CD4-positive, alpha-beta memory T cell (primary cell): ENCODE results near the gene TPT1. TPM values are rescaled to one million over a fixed set of nuclear protein-coding genes. Genes with fewer than 3 reads are reported as not detected.
A peak's percentile ranks its signal among the peaks of the same experiment; 100 is the strongest.

Experiments
- CTCF ChIA-PET: fragments of 350-600 bp; sonication (Branson Sonifier 250); formaldehyde crosslinking; loops from one replicate; lab custom pipeline; 2021; ENCODE audit warnings: inconsistent platforms; ENCODE audit not compliant: partially characterized antibody; lab: Charles Lee
- POLR2A ChIA-PET: fragments of 350-600 bp; sonication (Branson Sonifier 250); formaldehyde crosslinking; loops from one replicate; lab custom pipeline; 2021; ENCODE audit not compliant: partially characterized antibody; lab: Charles Lee
- DNase-seq, 5 donors: peaks; one replicate each; pipeline versions ENCODE4 v3.0.0 to v3.0.0-alpha.2; 2020 to 2022; ENCODE audit warnings: mixed read lengths in 1 of 5
- H3K27ac ChIP-seq: one replicate; pipeline ENCODE4 v1.7.0; 2013; ENCODE audit warnings: low read depth, low read length
- H3K27me3 ChIP-seq: 2 replicates; pipeline ENCODE4 v1.7.0; 2013; ENCODE audit warnings: mild to moderate bottlenecking, low read length, moderate library complexity; ENCODE audit not compliant: insufficient read depth
- H3K36me3 ChIP-seq: 2 replicates; pipeline ENCODE4 v1.7.0; 2013; ENCODE audit warnings: mild to moderate bottlenecking, low read length, moderate library complexity; ENCODE audit not compliant: insufficient read depth
- H3K4me1 ChIP-seq: 2 replicates; pipeline ENCODE4 v1.7.0; 2013; ENCODE audit warnings: mild to moderate bottlenecking, low read length, moderate library complexity; ENCODE audit not compliant: insufficient read depth
- H3K4me3 ChIP-seq, 2 donors: one replicate each; pipeline ENCODE4 v1.7.0; 2013; ENCODE audit warnings: low read length in 2 of 2, mild to moderate bottlenecking in 1 of 2
- H3K9me3 ChIP-seq, 2 donors: one replicate each; pipeline ENCODE4 v1.7.0; 2013; ENCODE audit warnings: low read length in 2 of 2, control low read depth in 1 of 2; ENCODE audit not compliant: control insufficient read depth in 1 of 2
- H3K27ac Mint-ChIP-seq, 7 donors: one replicate each; pipeline ENCODE4 v1.8.0; 2020 to 2021; ENCODE audit warnings: mixed read lengths in 7 of 7, mild to moderate bottlenecking in 6 of 7, inconsistent platforms in 3 of 7, moderate library complexity in 3 of 7
- H3K27me3 Mint-ChIP-seq, 2 donors: one replicate each; pipeline ENCODE4 v1.8.0; 2020 to 2021; ENCODE audit warnings: mixed read lengths in 2 of 2
- H3K36me3 Mint-ChIP-seq, 2 donors: one replicate each; pipeline ENCODE4 v1.8.0; 2020 to 2021; ENCODE audit warnings: mixed read lengths in 2 of 2, inconsistent platforms in 1 of 2, mild to moderate bottlenecking in 1 of 2
- H3K4me1 Mint-ChIP-seq, 4 donors: one replicate each; pipeline ENCODE4 v1.8.0; 2020 to 2021; ENCODE audit warnings: mixed read lengths in 4 of 4, mild to moderate bottlenecking in 1 of 4
- H3K4me3 Mint-ChIP-seq, 8 donors: one replicate each; pipeline ENCODE4 v1.8.0; 2020 to 2021; ENCODE audit warnings: mixed read lengths in 8 of 8, mild to moderate bottlenecking in 7 of 8, moderate library complexity in 6 of 8, inconsistent platforms in 3 of 8
- H3K9me3 Mint-ChIP-seq, 8 donors: one replicate each; pipeline ENCODE4 v1.8.0; 2020 to 2021; ENCODE audit warnings: mixed read lengths in 8 of 8, mild to moderate bottlenecking in 5 of 8, inconsistent platforms in 3 of 8, moderate library complexity in 1 of 8
- intact Hi-C: fragments of 100-400 bp; cut with micrococcal nuclease; formaldehyde crosslinking; loops from one replicate; pipeline ENCODE4 v1.15.1; 2023
- polyA plus RNA-seq, 2 donors: library from polyadenylated mRNA; unstranded; fragments of 300-500 nt; fragmentation: Illumina TruSeq; gene quantifications; one replicate each; pipeline ENCODE4 v1.2.3, GENCODE V29; 2021
- total RNA-seq, 2 experiments: library from RNA; stranded (reverse); gene quantifications; one replicate each; pipeline ENCODE4 v1.2.3, GENCODE V29; 2021

TPT1 gene
- total and polyA plus RNA-seq, 4 experiments from 2014 or later, result 2,372 to 11,080 (median 7,185) TPM

DNA sequence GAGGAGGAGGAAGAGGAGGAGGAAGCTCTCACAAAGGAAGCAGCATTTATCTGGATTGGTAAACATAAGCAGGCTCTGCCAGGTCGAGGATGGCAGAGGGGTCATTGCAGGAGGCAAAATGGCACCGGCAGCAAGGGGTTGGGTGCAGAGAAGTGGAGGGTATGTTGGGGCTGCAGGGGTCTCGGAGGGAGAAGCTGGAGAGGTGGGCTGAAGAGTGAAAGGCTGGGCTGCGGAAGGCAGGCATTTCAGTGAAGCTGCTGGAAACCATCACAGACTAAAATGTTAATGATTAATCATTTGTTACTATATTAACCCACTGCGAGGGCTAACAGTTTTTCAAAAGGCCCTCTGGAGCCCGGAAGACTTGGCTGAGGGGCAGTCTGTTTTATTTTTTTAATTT is 24.6 kb downstream of the TPT1 start:
- Histone ChIP-seq H3K4me1 (peaks cover 6% of the 10 kb centered on the region), H3K36me3 (no peaks in the 10 kb centered on the region), H3K9me3 (no peaks in the 10 kb centered on the region), H3K27ac (no peak overlapping the region), H3K4me3 (no peak overlapping the region), H3K27me3 (no peaks in the 10 kb centered on the region)
- intact Hi-C loops, result no loop called here
- Mint-ChIP-seq H3K36me3 (no peaks in the 10 kb centered on the region), H3K9me3 (peaks cover 0 to 1% (median 0%) of the 10 kb centered on the region in 8 donors), H3K4me3 (no peak overlapping the region), H3K27me3 (no peaks in the 10 kb centered on the region), H3K4me1 (peaks cover 0 to 7% (median 3%) of the 10 kb centered on the region in 4 donors), H3K27ac (no peak overlapping the region)
- POLR2A ChIA-PET, result no interaction called here
- no peak for DNase-seq
- CTCF ChIA-PET, result interaction anchor here (1.3 to 2.6 kb wide), 2 partner anchors 14 to 270 kb away, joined by 4 to 7 read pairs; no protein-coding TSS in a partner anchor

DNA sequence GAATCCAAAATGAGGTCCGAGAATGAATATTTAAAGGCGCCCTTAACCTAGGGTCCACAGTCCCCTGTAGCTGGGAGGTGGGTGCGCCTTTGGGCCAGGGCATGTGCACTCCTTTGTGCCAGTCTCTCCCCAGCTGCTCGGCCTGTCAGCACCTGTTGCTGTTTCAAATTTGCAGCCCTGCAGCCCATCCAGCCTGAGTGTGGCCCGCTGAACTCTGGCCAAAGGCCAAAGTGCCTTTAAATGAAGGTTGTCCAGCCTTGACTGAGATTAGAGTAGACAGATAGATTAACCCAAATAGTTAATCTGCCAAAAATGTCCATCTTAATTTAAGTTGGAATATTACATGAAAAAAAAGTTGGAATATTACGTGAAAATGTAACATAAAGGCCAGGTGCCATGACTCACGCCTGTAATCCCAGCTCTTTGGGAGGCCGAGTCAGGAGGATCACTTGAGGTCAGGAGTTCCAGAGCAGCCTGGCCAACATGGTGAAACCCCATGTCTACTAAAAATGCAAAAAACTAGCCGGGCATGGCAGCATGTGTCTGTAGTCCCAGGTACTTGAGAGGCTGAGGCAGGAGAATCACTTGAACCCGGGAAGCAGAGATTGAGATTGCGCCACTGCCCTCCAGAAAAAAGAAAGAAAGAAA is 25.3 kb downstream of the TPT1 start:
- Mint-ChIP-seq H3K9me3 (peaks cover 0 to 1% (median 0%) of the 10 kb centered on the region in 8 donors), H3K4me1 (peaks cover 4 to 11% (median 10%) of the 10 kb centered on the region in 4 donors), H3K36me3 (no peaks in the 10 kb centered on the region), H3K27ac (peak overlapping the region in 1 of 7 donors; percentile 59), H3K27me3 (no peaks in the 10 kb centered on the region), H3K4me3 (no peak overlapping the region)
- peaks cover 10% of the 10 kb centered on the region for H3K4me1 ChIP-seq
- H3K27me3 ChIP-seq, result no peaks in the 10 kb centered on the region
- POLR2A ChIA-PET, result no interaction called here
- no peaks in the 10 kb centered on the region for H3K36me3 ChIP-seq
- H3K4me3 ChIP-seq, result no peak overlapping the region
- CTCF ChIA-PET, result interaction anchor here (1.3 to 2.6 kb wide), 2 partner anchors 15 to 269 kb away, joined by 4 to 7 read pairs; no protein-coding TSS in a partner anchor
- DNase-seq, result no peak
- H3K9me3 ChIP-seq, result no peaks in the 10 kb centered on the region
- H3K27ac ChIP-seq, result no peak overlapping the region
- intact Hi-C loops, result no loop called here

DNA sequence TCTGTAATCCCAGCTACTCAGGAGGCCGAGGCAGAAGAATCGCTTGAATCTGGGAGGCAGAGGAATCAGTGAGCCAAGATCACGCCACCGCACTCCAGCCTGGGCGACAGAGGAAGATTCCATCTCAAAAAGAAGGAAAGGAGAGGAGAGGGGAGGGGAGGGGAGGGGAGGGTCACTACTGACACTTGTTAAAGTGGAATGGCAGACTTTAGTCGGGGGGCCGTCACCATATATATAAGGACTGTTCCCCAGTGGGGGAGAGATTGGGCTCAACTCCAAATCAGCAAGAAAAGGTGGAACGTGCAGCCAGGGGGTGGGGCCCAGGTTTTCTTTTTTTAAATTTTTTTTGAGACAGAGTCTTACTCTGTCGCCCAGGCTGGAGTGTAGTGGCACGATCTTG is 26.2 kb downstream of the TPT1 start:
- intact Hi-C loops, result no loop called here
- no peaks in the 10 kb centered on the region for H3K36me3 Mint-ChIP-seq

DNA sequence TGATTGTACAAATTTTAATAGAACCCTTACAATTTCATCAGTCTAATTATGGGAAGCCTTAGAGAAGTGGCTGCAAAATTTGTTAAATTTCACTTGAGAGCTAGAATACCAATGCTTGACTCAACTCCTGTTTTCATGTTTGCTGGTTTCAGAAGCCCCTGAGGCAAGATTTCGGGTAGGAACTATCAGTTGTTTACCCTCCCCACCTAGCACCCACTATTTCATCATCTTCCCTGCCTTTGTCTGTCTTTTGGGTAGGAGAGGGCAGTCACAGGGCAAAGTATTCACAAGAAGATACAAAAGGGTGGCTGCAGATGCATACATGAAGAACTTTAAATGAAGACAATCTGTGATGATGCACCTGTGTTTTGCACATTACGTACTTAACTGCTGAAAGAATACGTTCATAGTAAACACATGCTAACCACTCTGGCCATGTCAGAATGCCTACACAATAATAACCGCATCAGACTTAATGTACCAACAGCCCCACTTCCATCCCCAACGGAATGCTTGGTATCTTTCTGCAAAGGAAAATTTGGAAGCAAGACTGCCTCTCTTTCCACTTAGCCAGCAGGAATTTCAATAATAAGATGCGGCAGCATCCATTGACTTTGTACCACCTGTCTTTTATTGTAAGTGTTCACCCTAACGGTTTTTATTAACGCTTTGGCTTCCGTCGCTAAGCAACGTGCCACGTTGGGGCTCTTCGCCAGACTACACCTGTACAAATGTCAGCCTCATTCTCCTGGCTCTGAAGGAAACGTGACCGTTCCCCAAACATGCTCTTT is 30.4 kb downstream of the TPT1 start:
- no peak for DNase-seq
- no peak overlapping the region for H3K27ac ChIP-seq
- POLR2A ChIA-PET, result interaction anchor here (2.1 kb wide), 1 partner anchor 30 kb away, joined by 7 read pairs; the partner anchor contains the start of gene TPT1
- H3K4me3 ChIP-seq, result peak overlapping the region; percentile 47 to 56
- Mint-ChIP-seq H3K4me1 (peaks cover 12 to 22% (median 17%) of the 10 kb centered on the region in 4 donors), H3K4me3 (peak overlapping the region; percentile 88 to 94 (median 91)), H3K36me3 (no peaks in the 10 kb centered on the region), H3K27me3 (peaks cover 3 to 5% of the 10 kb centered on the region in 2 donors), H3K27ac (peak overlapping the region in 3 of 7 donors; percentile 35 to 87 (median 36)), H3K9me3 (no peaks in the 10 kb centered on the region)
- CTCF ChIA-PET, result interaction anchor here (0.6 to 9.7 kb wide), 12 partner anchors 8 to 730 kb away, joined by 3 to 146 read pairs (median 4); no protein-coding TSS in a partner anchor
- intact Hi-C loops, result loop anchor here (1.0 to 2.0 kb wide), 3 partner anchors 30 to 1406 kb away; no protein-coding TSS in a partner anchor
- H3K27me3 ChIP-seq, result no peaks in the 10 kb centered on the region
- no peaks in the 10 kb centered on the region for H3K36me3 ChIP-seq
- no peaks in the 10 kb centered on the region for H3K9me3 ChIP-seq
- peaks cover 19% of the 10 kb centered on the region for H3K4me1 ChIP-seq

More for the DNA sequence above, 26.2 kb downstream of the TPT1 start:
- no peaks in the 10 kb centered on the region for H3K27me3 Mint-ChIP-seq
- H3K27ac Mint-ChIP-seq, result no peak overlapping the region
- ChIA-PET POLR2A (no interaction called here), CTCF (interaction anchor here (2.6 kb wide), 1 partner anchor 268 kb away, joined by 7 read pairs; no protein-coding TSS in a partner anchor)
- peaks cover 7 to 14% (median 13%) of the 10 kb centered on the region in 4 donors for H3K4me1 Mint-ChIP-seq
- H3K36me3 ChIP-seq, result no peaks in the 10 kb centered on the region
- no peaks in the 10 kb centered on the region for H3K9me3 ChIP-seq
- H3K4me3 ChIP-seq, result no peak overlapping the region
- no peak overlapping the region for H3K4me3 Mint-ChIP-seq
- H3K4me1 ChIP-seq, result peaks cover 11% of the 10 kb centered on the region
- peaks cover 0 to 1% (median 0%) of the 10 kb centered on the region in 8 donors for H3K9me3 Mint-ChIP-seq
- no peaks in the 10 kb centered on the region for H3K27me3 ChIP-seq
- H3K27ac ChIP-seq, result no peak overlapping the region
- DNase-seq, result no peak

DNA sequence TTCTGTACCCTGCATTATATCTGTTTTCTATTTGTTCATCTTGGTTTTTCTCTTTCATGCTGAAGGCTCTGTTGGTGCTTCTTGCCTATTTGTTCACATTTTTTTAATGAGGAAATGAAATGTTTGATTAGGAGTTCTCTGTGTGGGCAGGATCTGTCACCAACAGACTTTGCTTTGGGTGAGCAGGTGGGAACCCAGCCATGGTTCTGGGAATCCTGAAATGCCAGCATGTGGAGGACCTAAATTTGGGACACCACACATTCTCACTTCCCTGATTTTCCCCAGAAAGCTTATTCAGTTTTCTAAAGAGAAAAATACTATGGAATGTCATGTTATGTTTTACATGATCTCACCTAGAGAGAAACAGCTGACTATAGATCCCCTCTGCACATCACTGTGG is 34.0 kb downstream of the TPT1 start:
- H3K4me3 Mint-ChIP-seq, result no peak overlapping the region
- no peak for DNase-seq
- H3K27me3 Mint-ChIP-seq, result peaks cover 7 to 9% of the 10 kb centered on the region in 2 donors
- no peaks in the 10 kb centered on the region for H3K27me3 ChIP-seq
- intact Hi-C loops, result loop anchor here (10.0 kb wide), 1 partner anchor 822 kb away; no protein-coding TSS in a partner anchor
- H3K4me3 ChIP-seq, result no peak overlapping the region
- H3K27ac ChIP-seq, result no peak overlapping the region
- no peaks in the 10 kb centered on the region for H3K36me3 Mint-ChIP-seq
- H3K9me3 Mint-ChIP-seq, result no peaks in the 10 kb centered on the region
- peaks cover 18% of the 10 kb centered on the region for H3K4me1 ChIP-seq
- CTCF ChIA-PET, result interaction anchor here (1.2 to 9.7 kb wide), 7 partner anchors 8 to 334 kb away, joined by 3 to 146 read pairs (median 11); no protein-coding TSS in a partner anchor
- H3K4me1 Mint-ChIP-seq, result peaks cover 12 to 22% (median 16%) of the 10 kb centered on the region in 4 donors
- H3K9me3 ChIP-seq, result no peaks in the 10 kb centered on the region
- H3K27ac Mint-ChIP-seq, result no peak overlapping the region
- POLR2A ChIA-PET, result interaction anchor here (0.9 kb wide), 1 partner anchor 15 kb away, joined by 4 read pairs; no protein-coding TSS in a partner anchor
- H3K36me3 ChIP-seq, result no peaks in the 10 kb centered on the region

DNA sequence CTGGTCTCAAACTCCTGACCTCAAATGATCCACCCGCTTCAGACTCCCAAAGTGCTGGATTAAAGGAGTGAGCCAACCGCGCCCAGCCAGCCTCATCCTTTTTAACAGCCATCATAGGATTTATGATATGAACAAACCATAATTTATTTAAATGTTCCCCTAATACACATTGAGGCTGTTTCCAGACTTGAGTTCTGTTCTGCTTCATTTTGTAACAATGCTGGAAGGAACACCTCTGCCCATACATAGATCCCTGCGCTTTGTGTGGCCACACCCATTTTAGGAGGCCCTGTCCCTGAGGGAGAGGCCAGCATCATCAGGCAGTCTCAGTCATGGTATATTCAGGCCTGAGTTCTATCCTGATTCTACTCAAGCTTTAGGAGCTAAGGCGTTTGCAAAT is 35.9 kb downstream of the TPT1 start:
- no peaks in the 10 kb centered on the region for H3K36me3 ChIP-seq
- no peak overlapping the region for H3K27ac ChIP-seq
- CTCF ChIA-PET, result interaction anchor here (9.7 kb wide), 1 partner anchor 258 kb away, joined by 146 read pairs; no protein-coding TSS in a partner anchor
- H3K4me1 Mint-ChIP-seq, result peaks cover 5 to 16% (median 8%) of the 10 kb centered on the region in 4 donors
- POLR2A ChIA-PET, result no interaction called here
- no peak overlapping the region for H3K4me3 ChIP-seq
- intact Hi-C loops, result loop anchor here (10.0 kb wide), 1 partner anchor 820 kb away; no protein-coding TSS in a partner anchor
- H3K9me3 ChIP-seq, result no peaks in the 10 kb centered on the region
- no peaks in the 10 kb centered on the region for H3K36me3 Mint-ChIP-seq
- H3K27ac Mint-ChIP-seq, result no peak overlapping the region
- peaks cover 7% of the 10 kb centered on the region for H3K4me1 ChIP-seq
- no peak for DNase-seq
- H3K4me3 Mint-ChIP-seq, result no peak overlapping the region
- no peaks in the 10 kb centered on the region for H3K9me3 Mint-ChIP-seq
- H3K27me3 Mint-ChIP-seq, result peaks cover 7 to 9% of the 10 kb centered on the region in 2 donors
- no peaks in the 10 kb centered on the region for H3K27me3 ChIP-seq
